ENCODE measurements around the gene ZNF770. TPM values are rescaled to one million over a fixed set of nuclear protein-coding genes. Genes with fewer than 3 reads are reported as not detected.
A peak's percentile ranks its signal among the peaks of the same experiment; 100 is the strongest.
"Not testable (repeated sequence)": the region's sequence is repeated elsewhere in the genome, so short reads cannot be mapped to it uniquely, and the experiment has no call there.

The ZNF770 gene
- total RNA-seq, 1 donor from 2014 or later = 26.7 TPM

DNA sequence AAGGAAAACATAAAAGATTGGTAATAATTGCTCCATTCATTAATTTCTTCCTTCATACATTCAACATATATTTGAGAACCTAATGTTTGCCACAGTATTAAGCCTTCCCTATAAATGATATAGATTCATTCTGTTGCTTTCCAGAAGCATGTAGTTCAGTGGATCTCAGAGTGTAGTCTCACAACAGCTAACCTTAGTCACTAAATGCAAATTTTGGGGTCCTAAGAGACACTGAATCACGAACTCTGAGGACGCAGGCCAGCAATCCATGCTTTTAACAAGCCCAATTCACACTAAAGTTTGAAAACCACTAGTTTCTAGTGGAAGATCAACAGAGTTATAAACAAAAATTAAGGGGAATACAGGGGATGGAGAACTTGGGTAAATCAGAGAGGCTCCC is 11.3 kb downstream of the ZNF770 start:
- DNase-seq (ENCODE audit: low spot score) = no peak
- Mint-ChIP-seq H3K9me3 (ENCODE audit: unreplicated experiment) (no peaks in the 10 kb centered on the region), H3K27ac (ENCODE audit: unreplicated experiment) (no peak overlapping the region), H3K4me1 (ENCODE audit: unreplicated experiment) (peaks cover 14% of the 10 kb centered on the region), H3K27me3 (ENCODE audit: unreplicated experiment) (no peaks in the 10 kb centered on the region), H3K4me3 (ENCODE audit: unreplicated experiment) (no peak overlapping the region), H3K36me3 (ENCODE audit: low read depth, unreplicated experiment) (peaks cover under 1% of the 10 kb centered on the region)
- TF ChIP-seq CTCF (IDR thresholded peaks at IDR 0.05; ENCODE audit: unreplicated experiment) = no peak

- no peak for TF ChIP-seq CTCF (IDR thresholded peaks at IDR 0.05; ENCODE audit: unreplicated experiment)
- peaks cover 14% of the 10 kb centered on the region for H3K4me1 Mint-ChIP-seq (ENCODE audit: unreplicated experiment)
- H3K4me3 Mint-ChIP-seq (ENCODE audit: unreplicated experiment) = no peak overlapping the region
- H3K9me3 Mint-ChIP-seq (ENCODE audit: unreplicated experiment) = no peaks in the 10 kb centered on the region
- no peak overlapping the region for H3K27ac Mint-ChIP-seq (ENCODE audit: unreplicated experiment)
- H3K27me3 Mint-ChIP-seq (ENCODE audit: unreplicated experiment) = no peaks in the 10 kb centered on the region
- H3K36me3 Mint-ChIP-seq (ENCODE audit: low read depth, unreplicated experiment) = no peaks in the 10 kb centered on the region
- no peak for DNase-seq (ENCODE audit: low spot score)
Measured at GRCh38 chr15:34976073-34976472, 12.0 kb downstream of the ZNF770 start.

GRCh38 chr15:34973512-34973911 is 14.6 kb downstream of the ZNF770 start:
- H3K4me3 Mint-ChIP-seq (ENCODE audit: unreplicated experiment) = peak overlapping the region; percentile 13
- H3K4me1 Mint-ChIP-seq (ENCODE audit: unreplicated experiment) = peaks cover 27% of the 10 kb centered on the region
- no peak for DNase-seq (ENCODE audit: low spot score)
- H3K27ac Mint-ChIP-seq (ENCODE audit: unreplicated experiment) = peak overlapping the region; percentile 27
- no peaks in the 10 kb centered on the region for H3K36me3 Mint-ChIP-seq (ENCODE audit: low read depth, unreplicated experiment)
- H3K27me3 Mint-ChIP-seq (ENCODE audit: unreplicated experiment) = peaks cover 5% of the 10 kb centered on the region
- no peak for TF ChIP-seq CTCF (IDR thresholded peaks at IDR 0.05; ENCODE audit: unreplicated experiment)
- H3K9me3 Mint-ChIP-seq (ENCODE audit: unreplicated experiment) = no peaks in the 10 kb centered on the region

DNA sequence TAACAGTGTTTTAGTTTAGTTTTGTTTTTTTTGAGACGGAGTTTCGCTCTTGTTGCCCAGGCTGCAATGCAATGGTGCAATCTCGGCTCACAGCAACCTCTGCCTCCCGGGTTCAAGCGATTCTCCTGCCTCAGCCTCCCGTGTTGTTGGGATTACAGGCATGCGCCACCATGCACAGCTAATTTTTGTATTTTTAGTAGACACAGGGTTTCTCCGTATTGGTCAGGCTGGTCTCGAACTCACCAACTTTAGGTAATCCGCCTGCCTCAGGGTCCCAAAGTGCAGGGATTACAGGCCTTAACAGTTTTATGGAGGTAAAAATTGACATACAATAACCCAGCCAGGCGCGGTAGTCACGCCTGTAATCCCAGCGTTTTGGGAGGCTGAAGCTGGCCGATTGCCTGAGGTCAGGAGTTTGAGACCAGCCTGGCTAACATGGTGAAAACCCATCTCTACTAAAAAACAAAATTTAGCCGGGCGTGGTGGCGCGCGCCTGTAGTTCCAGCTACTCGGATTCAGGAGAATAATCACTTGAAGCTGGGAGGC is 17.9 kb downstream of the ZNF770 start:
- peak; percentile 21 for TF ChIP-seq CTCF (IDR thresholded peaks at IDR 0.05; ENCODE audit: unreplicated experiment)
- not testable (repeated sequence) for H3K27me3 Mint-ChIP-seq (ENCODE audit: unreplicated experiment); H3K27ac Mint-ChIP-seq (ENCODE audit: unreplicated experiment); H3K9me3 Mint-ChIP-seq (ENCODE audit: unreplicated experiment); H3K36me3 Mint-ChIP-seq (ENCODE audit: low read depth, unreplicated experiment); DNase-seq (ENCODE audit: low spot score)
- Mint-ChIP-seq H3K4me3 (ENCODE audit: unreplicated experiment) (peak overlapping the region; percentile 100), H3K4me1 (ENCODE audit: unreplicated experiment) (peaks cover 40% of the 10 kb centered on the region)

DNA sequence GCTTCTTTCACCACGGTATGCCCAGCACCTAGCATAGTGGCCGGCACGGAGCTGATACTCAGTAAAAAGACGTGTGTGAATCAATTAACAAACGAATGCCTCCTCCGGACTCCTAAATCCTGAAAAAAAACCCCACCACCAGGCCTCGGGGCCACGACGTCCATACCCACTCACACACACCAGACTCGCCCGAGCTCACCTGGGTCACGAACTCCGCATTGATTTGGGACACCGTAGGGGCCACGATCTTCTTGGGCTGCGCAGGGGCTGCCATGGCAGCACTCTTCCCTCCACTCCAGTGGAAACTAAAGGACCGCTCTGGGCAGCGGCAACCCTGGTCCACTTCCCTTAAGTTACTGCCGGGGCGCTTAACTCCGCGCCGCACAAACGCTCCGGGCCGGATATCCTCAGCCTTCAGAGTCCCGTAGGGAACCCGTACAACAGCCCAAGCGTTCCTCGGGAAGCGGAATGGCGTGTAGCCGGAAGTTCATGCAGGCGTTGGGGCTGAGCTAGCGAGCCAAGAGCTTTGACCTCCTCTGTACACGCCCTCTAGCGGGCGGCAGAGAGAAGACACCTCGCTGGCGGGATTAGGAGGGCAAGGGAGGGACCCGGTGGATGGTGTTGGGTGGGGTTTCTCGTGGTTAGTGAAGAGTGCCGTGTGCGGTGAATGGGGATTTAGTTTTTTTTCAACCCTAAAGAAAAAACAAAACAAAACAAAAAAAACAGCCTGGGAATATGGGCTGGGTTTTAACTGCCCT is 18.6 kb downstream of the ZNF770 start, which contains the start of gene AQR:
Gene AQR (minus strand): TSS at position 403 of the 758 bp plus-strand sequence. CDS start 129 bp downstream, at position 274.
- peak; percentile 85 for TF ChIP-seq CTCF (IDR thresholded peaks at IDR 0.05; ENCODE audit: unreplicated experiment)

More for the DNA sequence above, 18.6 kb downstream of the ZNF770 start, which contains the start of gene AQR:
- H3K27ac Mint-ChIP-seq (ENCODE audit: unreplicated experiment) = peak within 1 kb of the TSS; percentile 99
- peaks cover 8% of the 10 kb centered on the region for H3K36me3 Mint-ChIP-seq (ENCODE audit: low read depth, unreplicated experiment)
- peaks cover 9% of the 10 kb centered on the region for H3K27me3 Mint-ChIP-seq (ENCODE audit: unreplicated experiment)
- H3K9me3 Mint-ChIP-seq (ENCODE audit: unreplicated experiment) = no peaks in the 10 kb centered on the region
- peak within 1 kb of the TSS; percentile 100 for H3K4me3 Mint-ChIP-seq (ENCODE audit: unreplicated experiment)
- DNase-seq (ENCODE audit: low spot score) = peak; percentile 89
- H3K4me1 Mint-ChIP-seq (ENCODE audit: unreplicated experiment) = peaks cover 40% of the 10 kb centered on the region
